Activated CD8-positive, alpha-beta memory T cell treated with anti-CD3 and anti-CD28 coated beads, Interleukin-2, amount 50 U/mL, for 1 hour (primary cell): Measurements from ENCODE around the gene TPRX1.
"Not testable (repeated sequence)": the region's sequence is repeated elsewhere in the genome, so short reads cannot be mapped to it uniquely, and the experiment has no call there.

Source experiments
- DNase-seq: peaks from one replicate; pipeline ENCODE4 v3.0.0-alpha.2; 2020; ENCODE audit errors: extremely low read depth

The TPRX1 gene

DNA sequence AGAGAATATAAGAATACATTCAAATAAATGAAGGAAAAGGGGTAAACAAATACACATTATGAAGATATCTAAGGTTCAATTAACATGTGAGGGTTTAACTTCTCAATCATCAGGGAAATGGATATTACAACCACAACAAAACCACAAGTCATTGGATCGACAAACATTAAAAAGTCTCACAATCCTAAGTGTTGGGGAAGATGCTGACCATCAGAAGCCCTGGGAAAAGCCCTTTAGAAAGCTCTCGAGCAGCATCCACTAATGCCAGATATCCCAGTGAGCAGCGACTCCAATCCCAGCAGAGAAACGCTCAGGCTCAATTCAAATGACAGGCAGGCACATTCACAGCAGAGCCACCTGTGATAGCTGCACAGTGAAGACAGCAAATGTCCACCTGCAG lies 3.1 kb downstream of the TPRX1 start:
- DNase-seq = no peak

DNA sequence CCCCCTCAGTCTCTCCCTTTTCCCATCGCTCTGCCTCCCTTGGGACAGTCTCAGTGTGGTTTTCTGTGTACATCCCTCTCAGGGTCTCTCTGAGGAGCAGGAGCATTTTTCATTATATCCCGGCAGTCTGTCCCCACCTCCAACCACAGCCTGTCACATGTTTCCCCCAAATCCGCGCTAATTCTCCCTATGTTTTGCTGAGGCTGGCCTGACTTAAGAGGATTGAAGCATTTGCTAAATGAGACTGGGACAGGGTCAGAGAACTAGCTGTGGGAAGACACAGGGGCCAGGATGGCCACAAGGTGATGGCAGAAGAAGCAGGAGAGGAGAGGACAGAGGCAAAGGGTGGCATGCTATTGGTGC lies 5.5 kb downstream of the TPRX1 start:
- no peak for DNase-seq

DNA sequence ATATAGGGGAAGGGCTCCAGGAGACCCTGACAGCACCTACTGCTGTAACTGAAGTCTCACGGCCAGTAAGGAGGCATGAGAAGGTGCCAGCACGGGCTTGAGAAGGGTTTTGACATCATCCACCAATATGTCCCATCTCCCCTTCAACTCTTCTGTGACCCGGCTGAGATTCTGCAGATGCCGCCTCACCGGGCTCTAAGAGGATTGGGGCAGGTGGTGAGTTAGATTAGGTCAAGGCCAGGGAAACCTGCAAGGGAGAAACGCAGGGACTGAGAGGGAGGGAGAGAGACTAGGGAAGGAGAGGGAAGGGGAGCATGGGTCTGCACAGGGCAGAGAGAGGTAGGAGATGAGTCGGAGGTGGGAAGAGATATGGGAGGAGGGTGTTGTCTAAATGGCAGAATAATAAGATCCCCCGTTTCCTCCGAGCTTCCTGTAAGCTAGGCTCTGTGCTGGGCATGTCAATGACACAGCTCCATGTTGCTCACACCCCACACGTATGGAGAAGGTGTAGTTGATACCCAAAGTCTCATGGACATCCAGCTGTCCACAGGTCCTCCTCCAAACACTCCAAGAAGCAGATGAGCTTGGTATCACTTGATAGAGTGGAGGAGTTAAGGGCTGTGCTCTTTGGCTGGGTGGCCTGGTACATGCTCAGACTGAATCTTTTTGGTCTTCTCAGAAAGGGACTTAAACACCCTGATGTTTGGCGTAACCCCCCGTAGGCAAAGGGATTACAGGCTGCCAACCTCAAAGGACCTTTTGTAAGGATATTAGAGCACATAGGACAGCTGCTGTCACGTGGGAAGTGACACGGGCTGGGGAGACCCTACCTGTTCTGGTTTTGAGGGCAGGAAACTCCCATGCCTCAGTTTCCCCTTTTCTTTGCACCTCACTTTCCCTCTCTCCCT lies 6.1 kb downstream of the TPRX1 start:
- DNase-seq = no peak

DNA sequence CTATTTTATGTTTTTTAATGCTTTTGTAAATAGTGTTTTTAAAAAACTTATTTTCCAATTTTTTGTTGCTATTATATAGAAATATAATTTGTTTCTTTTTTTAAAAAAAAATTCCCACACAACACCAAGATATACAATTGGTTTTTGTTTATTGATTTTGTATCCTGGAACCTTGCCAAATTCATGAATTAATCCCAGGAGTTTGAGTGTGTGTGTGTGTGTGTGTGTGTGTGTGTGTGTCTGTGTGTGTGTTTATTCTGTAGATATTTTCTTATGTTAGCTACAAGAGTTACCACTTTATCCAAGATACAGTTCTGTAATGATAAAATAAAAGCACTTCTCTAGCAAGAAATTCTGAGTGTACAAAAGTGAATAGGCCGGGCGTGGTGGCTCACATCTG lies 7.6 kb downstream of the TPRX1 start:
- DNase-seq = no peak

DNA sequence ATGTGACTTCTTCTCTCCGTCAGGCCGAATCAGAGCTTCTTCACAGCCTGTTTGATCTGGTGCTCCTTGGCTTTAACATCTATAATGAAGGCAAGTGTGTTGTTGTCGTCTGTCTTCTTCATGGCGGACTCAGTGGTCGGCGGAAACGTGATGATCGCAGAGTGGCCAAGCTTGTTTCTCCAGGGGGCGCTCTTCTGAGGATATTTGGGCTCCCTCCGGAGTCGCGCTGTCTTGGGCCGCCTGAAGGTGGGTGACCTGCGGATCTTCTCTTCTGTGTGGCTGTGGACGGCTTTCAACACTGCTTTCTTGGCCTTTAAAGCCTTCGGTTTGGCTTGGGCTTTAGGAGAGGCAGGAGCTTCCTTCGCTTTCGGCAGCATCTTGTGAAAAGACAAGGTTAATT lies 9.8 kb downstream of the TPRX1 start:
- no peak for DNase-seq

DNA sequence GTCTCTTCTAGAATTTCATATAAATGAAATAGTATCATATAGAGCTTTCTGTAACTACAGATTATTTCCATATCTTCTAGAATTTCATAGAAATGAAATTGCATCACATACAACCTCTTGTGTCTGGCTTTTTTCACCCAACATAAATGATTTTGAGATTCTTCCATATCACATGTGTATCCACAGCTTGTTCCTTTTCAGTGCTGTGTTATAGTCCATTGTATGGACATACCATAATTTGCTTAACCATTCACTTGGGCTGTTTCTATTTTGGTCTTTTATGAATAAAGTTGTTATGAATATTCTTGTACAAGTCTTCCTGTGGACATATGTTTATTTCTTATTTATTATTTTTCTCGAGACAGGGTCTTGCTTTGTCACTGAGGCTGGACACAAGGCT lies 11.7 kb downstream of the TPRX1 start:
- DNase-seq = no peak

DNA sequence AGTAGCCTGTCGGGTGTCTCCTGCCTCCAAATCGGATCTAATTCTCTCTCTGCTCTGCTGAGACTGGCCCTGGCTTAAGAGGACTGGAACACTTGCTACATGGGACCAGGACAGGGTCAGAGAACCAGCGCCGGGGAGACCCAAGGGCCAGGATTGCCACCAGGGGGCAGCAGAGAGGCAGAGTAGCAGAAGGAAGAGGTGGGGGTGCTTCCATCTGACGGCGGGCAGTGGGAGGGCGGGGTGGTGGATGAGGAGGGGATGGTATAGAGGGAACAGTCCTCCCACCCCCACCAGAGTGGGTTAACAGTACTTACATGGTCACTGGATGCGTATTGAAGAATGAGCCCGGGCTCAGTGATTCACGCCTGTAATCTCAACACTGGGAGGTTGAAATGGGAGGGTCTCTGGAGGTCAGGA lies 13.9 kb downstream of the TPRX1 start:
- peak; percentile 75 for DNase-seq

DNA sequence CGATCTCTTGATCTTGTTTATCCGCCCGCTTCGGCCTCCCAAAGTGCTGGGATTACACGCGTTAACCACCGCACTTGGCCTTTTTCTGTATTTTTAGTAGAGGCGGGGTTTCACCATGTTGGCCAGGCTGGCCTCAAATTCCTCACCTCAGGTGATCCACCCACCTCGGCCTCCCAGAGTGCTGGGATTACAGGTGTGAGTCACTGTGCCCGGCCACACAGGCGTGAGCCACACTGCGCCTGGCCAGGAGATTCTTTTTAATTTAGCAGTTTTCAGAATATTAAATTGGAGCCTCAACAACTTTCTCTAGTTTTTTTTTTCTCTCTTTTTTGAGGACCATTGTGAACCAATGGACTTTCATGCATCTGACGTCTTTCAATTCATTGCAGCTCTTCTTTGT lies 14.5 kb downstream of the TPRX1 start:
- not testable (repeated sequence) for DNase-seq

DNA sequence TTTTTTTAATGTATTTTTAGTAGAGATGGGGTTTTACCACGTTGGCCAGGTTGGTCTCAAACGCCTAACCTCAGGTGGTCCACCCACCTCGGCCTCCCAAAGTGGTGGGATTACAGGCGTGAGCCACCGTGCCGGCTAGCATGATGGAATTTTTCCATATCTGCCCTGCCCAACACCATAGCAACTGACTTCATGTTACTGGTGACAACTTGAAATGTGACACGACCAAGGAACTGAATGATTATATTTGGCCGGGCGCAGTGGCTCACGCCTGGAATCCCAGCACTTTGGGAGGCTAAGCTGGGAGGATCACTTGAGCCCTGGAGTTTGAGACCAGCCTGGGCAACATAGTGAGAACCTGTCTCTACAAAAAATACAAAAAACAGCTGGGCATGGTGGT lies 17.0 kb downstream of the TPRX1 start:
- DNase-seq = not testable (repeated sequence)

DNA sequence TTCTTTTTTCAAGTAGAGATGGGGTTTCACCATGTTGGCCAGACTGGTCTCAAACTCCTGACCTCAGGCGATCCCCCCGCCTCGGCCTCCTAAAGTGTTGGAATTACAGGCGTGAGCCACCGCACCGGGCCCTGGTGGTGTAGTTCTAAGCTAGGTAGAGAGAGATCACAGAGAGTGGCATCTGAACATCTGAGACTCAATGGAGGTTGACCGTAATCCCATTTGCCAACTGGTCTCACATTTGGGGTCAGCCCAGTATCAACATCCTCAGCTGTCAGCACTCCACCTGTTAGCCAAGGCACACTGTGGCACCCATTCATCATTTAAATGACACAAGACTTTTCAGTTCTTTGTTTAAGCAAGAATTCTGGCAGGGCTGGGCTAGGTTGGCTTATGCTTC lies 17.8 kb downstream of the TPRX1 start:
- no peak for DNase-seq

DNA sequence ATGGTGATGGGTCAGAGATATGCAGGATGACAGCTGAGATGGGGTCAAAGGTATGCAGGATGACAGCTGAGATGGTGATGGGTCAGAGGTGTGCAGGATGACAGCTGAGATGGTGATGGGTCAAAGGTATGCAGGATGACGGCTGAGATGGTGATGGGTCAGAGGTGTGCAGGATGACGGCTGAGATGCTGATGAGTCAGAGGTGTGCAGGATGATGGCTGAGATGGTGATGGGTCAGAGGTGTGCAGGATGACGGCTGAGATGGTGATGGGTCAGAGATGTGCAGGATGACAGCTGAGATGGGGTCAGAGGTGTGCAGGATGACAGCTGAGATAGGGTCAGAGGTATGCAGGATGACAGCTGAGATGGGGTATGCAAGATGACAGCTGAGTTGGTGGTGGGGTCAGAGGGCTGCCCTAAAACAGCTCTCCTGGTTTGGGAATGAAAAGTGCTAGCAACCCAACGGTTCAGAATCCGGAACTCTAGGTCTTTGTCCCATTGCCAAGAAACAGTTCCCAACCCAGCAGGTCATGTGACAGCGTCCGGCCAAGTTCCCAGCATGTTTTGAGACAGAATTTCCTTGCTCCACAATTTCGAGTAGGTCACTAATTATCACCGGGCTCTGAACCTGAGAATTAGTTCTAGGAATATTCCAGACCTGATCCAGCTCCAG lies 22.6 kb downstream of the TPRX1 start:
- DNase-seq = no peak

DNA sequence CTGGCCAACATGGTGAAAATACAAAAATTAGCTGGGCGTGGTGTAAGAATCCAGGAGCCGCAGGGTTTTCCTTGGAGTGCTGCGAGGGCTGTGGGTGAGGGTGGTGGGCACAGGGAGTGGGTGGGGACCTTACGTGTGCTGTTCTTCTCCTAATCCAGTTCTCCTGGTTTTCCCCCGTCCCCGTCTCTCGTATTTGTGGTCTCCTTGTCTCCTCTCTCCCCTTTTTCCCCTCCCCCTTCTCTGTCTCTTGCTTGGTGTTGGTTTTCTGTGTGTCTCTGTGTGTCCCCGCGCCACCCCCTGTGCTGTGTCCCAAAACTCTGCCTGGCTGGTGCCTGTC lies 24.2 kb downstream of the TPRX1 start:
- DNase-seq = no peak

DNA sequence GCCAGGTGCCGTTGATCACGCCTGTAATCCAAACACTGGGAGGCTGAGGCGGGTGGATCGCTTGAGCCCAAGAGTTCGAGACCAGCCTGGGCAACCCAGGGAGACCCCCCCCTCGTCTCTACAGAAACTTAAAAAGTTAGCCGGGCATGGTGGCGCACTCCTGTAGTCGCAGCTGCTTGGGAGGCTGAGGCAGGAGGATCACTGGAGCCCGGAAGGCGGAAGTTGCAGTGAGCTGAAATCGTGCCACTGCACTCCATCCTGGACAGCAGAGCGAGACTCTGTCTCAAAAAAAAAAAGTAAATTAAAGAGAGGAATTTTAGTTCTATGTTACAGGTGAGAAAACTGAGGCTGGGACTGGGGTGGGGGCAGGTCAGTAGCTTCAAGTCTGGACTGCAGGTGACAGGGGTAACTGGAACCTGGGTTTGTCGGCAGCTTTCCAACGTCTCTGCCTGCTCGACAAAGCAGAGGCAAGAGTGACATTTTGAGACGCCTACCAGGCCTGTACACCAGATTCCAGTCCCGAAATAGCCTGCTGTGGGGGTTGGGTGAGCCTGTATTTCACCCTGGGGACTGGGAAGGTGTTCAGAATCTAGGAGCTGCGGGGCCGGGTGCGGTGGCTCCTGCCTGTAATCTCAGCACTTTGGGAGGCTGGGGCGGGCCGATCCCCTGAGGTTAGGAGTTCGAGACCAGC lies 24.7 kb downstream of the TPRX1 start:
- no peak for DNase-seq

DNA sequence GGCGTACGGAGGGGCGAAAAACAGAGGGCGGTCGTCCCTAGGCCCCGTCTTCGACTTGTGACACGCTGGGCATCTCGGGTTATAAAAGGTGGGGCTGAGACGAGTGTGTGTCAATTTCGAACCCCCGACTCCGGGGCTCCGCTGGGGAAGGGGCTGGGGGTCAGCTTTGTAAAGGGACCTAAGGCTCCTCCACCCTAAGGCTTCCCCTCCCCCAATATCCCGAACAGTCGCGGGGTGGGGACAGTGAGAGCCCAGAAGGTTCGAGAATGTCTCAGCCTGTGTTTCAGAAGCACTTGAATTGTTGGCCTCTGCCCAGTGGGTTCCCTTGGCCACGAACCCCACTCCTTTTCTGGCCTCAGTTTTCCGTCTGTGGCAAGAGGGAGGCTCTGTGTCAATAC lies 25.4 kb downstream of the TPRX1 start:
- no peak for DNase-seq

DNA sequence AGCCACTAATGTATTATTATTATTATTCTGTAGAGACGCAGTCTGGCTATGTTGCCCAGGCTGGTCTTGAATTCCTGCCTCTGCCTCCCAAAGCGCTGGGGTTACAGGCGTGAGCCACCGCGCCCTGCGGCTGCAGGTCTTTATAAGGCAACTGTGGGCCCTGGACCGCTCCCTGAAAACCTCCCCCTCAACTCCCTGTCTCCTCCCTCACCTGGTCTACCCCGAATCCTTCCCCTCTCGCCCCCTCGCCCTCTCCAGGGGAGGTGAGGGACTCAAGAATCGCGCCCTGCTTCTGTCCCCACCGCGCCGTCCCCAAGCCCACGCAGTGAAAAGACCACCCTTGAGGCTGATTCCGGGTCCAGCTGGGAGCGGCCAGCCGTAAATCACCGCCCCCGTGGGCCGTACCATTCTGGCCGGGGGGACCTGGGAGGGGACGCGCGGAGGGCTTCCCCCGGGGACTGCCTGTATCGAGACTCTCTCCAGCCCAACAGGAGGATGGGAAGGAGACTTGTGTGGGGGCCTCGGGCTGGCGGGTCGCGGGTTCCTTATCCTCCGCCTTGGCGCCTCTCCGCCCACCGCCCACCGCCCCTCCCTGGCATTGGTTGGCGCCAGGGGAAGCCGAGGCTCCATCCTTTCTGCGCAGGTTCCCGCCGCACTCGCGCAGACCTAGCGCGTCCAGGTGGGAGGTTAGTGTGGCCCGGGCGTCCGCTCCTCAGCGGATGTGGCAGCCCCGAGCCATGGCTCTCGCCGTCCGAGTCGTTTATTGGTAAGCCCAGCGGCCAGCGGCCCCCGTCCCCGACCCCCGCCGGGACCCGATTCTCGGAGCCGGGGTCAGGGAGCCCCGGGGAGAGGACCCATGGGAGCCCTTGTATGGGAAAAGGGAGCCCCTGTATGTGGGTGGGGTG lies 26.1 kb downstream of the TPRX1 start, which contains the start of gene SELENOW:
Gene SELENOW (plus strand): TSS at position 655 of the 905 bp plus-strand sequence. CDS start 83 bp downstream, at position 738.
- peak; percentile 31 for DNase-seq

DNA sequence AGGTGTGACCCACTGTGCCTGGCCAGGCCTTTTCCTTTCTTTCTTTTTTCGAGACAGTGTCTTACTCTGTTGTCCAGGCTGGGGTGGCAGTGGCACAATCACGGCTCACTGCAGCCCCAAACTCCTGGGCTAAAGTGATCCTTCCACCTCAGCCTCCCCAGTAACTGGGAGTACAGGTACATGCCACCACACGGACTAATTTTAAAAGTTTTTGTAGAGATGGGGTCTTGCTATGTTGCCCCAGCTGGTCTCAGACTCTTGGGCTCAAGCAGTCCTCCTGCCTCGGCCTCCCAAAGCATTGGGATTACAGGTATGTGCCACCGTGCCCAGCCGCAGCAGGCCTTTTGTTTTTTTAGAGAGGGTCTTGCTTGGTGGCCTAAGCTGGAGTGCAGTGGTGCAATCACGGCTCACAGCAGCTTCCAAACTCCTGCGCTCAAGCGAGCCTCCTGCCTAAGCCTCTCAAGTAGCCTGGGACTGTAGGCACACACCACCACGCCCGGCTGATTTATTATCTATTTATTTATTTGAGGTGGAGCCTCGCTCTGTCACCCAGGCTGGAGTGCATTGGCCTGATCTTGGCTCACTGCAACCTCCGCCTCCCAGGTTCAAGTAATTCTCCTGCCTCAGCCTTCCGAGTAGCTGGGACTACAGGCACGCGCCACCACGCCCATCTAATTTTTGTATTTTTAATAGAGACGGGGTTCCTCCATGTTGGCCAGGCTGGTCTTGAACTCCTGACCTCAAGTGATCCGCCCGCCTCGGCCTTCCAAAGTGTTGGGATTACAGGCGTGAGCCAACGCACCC lies 26.9 kb downstream of the TPRX1 start:
- not testable (repeated sequence) for DNase-seq

DNA sequence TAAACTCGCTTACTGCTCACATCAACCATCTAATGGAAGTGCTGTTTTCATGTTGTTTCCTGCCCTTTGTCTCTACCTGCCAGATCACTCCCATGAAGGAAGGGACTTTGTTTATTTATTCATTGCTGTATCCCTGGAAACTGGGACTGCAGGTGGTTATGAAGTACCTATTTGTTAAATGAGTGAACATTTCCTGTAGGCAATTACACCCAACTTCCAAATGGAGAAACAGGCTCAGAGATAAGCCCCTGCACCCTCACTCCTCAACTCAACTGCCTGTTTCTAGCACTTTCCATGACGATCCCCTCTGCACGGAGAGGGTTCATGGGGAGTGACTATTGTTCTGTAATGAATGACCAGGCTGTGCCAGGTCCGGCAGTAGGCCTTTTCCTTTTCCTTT lies 27.8 kb downstream of the TPRX1 start:
- no peak for DNase-seq

DNA sequence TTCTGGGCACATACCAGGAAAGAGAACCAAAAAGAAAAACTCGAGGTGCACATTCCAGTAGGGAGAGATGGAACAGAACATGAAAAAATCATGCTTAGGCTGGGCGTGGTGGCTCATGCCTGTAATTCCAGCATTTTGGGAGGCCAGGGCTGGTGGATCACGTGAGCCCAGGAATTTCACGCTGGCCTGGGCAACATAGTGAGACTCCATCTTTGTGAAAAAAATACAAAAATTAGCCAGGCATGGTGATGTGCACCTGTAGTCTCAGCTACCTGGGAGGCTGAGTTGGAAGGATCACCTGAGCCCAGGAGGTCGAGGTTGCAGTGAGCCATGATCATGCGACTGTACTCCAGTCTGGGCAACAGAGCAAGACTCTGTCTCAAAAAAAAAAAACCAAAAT lies 33.1 kb downstream of the TPRX1 start:
- not testable (repeated sequence) for DNase-seq

DNA sequence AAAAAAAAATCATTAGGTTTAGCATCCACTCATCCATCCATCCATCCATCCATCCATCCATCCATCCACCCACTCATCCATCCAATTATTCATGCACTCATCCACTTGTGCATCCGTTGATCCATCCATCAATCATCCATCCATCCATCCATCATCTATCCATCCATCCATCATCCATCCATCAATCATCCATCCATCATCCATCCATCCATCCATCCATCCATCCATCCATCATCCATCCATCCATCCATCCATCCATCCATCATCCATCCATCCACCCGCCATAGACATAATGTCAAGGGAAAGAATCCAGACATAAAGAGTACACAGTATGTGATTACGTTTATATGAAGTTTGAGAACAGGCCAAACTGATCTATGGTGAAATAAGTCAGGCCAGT lies 34.8 kb downstream of the TPRX1 start:
- no peak for DNase-seq

DNA sequence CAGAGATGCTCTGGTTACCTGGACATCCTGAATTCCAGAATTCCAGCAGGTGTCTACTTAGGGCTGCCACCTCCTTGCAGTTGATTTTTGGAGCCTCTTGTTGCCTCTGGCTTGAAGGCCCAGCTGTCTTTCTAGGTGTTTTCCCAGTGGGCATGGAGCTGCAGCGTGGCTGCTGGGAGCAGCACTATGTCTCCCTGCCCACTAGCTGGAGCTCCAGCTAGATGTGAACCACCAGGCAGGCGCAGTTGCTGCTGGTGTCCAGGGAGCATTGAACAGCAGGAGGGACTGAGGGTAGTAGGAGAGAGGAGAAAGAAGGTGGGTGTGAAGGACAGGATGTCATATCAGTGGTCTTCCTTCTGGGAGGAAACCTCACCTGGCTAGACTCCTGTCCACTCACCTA lies 35.7 kb downstream of the TPRX1 start:
- no peak for DNase-seq

DNA sequence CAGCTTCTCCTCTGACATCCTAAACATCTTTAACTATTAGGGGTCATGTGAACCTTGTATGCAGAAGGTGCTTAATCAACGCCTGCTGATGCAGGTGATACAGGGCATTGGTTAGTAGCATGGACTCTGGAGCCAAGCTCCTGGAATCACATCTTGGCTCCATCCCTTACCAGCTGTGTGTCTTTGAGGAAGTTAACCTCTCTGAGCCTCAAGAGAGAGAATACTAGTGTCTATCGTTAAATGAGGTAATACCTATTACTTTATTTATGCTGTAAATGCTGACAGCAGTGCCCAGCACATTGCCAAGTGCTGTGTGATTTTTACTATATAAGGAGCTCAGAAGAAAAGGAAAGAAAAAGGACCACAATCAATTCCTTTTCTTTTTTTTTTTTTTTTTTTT lies 37.0 kb downstream of the TPRX1 start:
- DNase-seq = no peak
